ENCODE results near the gene DSP. TPM values are rescaled to one million over a fixed set of nuclear protein-coding genes. Genes with fewer than 3 reads are reported as not detected.

The DSP gene
- total RNA-seq, 2 experiments from 2014 or later, result 0.06 TPM; not detected in 1

DNA sequence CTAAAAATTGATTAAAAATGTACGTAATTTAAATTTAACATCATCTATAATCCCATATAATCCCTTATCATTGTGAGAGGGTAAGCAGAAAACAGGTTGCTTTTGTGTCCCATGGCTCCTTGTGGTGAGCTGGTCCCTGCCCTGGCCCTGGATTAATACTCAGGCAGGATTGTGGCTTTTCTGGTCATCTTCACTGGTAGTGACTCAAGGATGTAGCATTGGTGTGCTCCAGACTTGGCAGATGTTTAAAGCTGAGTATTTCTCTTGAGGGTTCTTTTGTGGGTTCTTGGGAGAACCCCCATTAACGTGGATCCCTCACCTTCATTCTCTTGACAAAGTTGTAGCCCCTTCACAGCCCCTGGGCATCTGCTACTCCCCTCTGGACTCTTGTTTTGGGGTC, 87.8 kb downstream of the DSP start:
- DNase-seq (ENCODE audit: low spot score), result no peak
- Histone ChIP-seq H3K27ac (ENCODE audit: low read depth, low read length, poor library complexity, severe bottlenecking) (no peak overlapping the region), H3K4me3 (ENCODE audit: low read depth, low read length, poor library complexity, severe bottlenecking) (no peak overlapping the region), H2AFZ (ENCODE audit: low read length) (no peak overlapping the region), H3K9me3 (ENCODE audit: low read length) (no peaks in the 10 kb centered on the region), H3K36me3 (ENCODE audit: insufficient read depth, low read length) (no peaks in the 10 kb centered on the region), H3K79me2 (ENCODE audit: insufficient read depth, low read depth, low read length) (no peaks in the 10 kb centered on the region), H4K20me1 (ENCODE audit: insufficient read depth, low read length) (no peaks in the 10 kb centered on the region), H3K4me2 (ENCODE audit: low read length) (no peak overlapping the region), H3K9me2 (ENCODE audit: insufficient read depth, low read length) (no peaks in the 10 kb centered on the region), H3K4me1 (ENCODE audit: insufficient read depth, low read length, poor library complexity, severe bottlenecking) (no peaks in the 10 kb centered on the region)
- POLR2A ChIA-PET, result no interaction called here
- intact Hi-C loops (cut with micrococcal nuclease; ENCODE audit: unreplicated experiment), result no loop called here
- CTCF ChIA-PET (ENCODE audit: unreplicated experiment), result no interaction called here
- TF ChIP-seq CTCF (conservative IDR thresholded peaks at IDR 0.05; ENCODE audit: low read length), result no peak
- TF ChIP-seq EZH2phosphoT487 (IDR thresholded peaks at IDR 0.05; ENCODE audit: borderline replicate concordance, low read depth, low read length), result no peak
- no TSS peak for BruUV-seq (replicated peaks)

DNA sequence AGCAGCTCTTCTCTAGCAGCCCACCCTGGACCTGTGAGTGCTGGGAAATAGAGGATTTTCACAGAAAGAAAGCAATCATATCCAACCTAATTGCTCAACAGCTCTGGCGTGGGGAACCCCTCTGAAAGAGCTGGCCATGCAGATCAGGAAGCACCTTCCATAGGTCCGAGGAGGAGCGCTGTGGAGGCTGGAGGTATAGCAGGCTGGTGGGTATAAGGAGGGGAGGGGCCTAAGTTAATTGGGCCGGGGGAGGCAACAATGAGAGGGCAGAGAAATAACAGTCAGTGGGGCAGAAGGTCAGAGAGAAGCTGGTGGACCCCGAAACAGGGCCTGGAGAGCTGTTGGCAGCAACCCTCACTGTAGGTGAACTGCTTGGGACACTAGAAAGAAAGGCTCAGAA, 89.3 kb downstream of the DSP start:
- H3K4me3 ChIP-seq (ENCODE audit: low read depth, low read length, poor library complexity, severe bottlenecking), result no peak overlapping the region
- ChIA-PET CTCF (ENCODE audit: unreplicated experiment) (no interaction called here), POLR2A (interaction anchor here (1.0 to 1.2 kb wide), 2 partner anchors 9 to 19 kb away, joined by 3 read pairs; no protein-coding TSS in a partner anchor)
- no peak for DNase-seq (ENCODE audit: low spot score)
- no peaks in the 10 kb centered on the region for H3K9me3 ChIP-seq (ENCODE audit: low read length)
- H3K4me1 ChIP-seq (ENCODE audit: insufficient read depth, low read length, poor library complexity, severe bottlenecking), result no peaks in the 10 kb centered on the region
- BruUV-seq (replicated peaks), result no TSS peak
- TF ChIP-seq CTCF (conservative IDR thresholded peaks at IDR 0.05; ENCODE audit: low read length) (no peak), EZH2phosphoT487 (IDR thresholded peaks at IDR 0.05; ENCODE audit: borderline replicate concordance, low read depth, low read length) (no peak)
- H2AFZ ChIP-seq (ENCODE audit: low read length), result no peak overlapping the region
- no peaks in the 10 kb centered on the region for H3K36me3 ChIP-seq (ENCODE audit: insufficient read depth, low read length)
- no peak overlapping the region for H3K27ac ChIP-seq (ENCODE audit: low read depth, low read length, poor library complexity, severe bottlenecking)
- intact Hi-C loops (cut with micrococcal nuclease; ENCODE audit: unreplicated experiment), result no loop called here
- no peaks in the 10 kb centered on the region for H4K20me1 ChIP-seq (ENCODE audit: insufficient read depth, low read length)
- H3K9me2 ChIP-seq (ENCODE audit: insufficient read depth, low read length), result no peaks in the 10 kb centered on the region
- no peaks in the 10 kb centered on the region for H3K79me2 ChIP-seq (ENCODE audit: insufficient read depth, low read depth, low read length)
- H3K4me2 ChIP-seq (ENCODE audit: low read length), result no peak overlapping the region

DNA sequence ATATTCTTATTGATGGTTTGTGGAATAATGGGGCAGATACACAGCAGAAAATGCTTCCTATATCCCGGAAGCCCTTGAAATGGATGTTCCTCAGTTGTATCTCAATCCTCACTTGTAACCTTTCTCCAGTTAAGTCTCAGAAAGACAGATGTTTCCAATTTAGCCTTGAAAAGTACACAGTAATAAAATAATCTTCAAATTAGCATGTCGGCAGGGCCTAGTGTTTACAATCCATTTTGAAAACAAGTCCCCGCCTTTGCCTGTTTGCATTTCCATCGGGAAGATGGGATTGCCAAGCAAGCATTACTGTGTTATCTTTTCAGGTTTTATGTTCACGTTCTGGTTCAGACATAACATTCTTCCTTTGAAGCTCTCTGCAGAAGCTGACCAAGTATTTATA, 90.0 kb downstream of the DSP start:
- Histone ChIP-seq H3K4me1 (ENCODE audit: insufficient read depth, low read length, poor library complexity, severe bottlenecking) (no peaks in the 10 kb centered on the region), H4K20me1 (ENCODE audit: insufficient read depth, low read length) (no peaks in the 10 kb centered on the region), H3K4me2 (ENCODE audit: low read length) (no peak overlapping the region), H3K27ac (ENCODE audit: low read depth, low read length, poor library complexity, severe bottlenecking) (no peak overlapping the region), H2AFZ (ENCODE audit: low read length) (no peak overlapping the region), H3K4me3 (ENCODE audit: low read depth, low read length, poor library complexity, severe bottlenecking) (no peak overlapping the region), H3K9me3 (ENCODE audit: low read length) (no peaks in the 10 kb centered on the region), H3K79me2 (ENCODE audit: insufficient read depth, low read depth, low read length) (no peaks in the 10 kb centered on the region), H3K9me2 (ENCODE audit: insufficient read depth, low read length) (no peaks in the 10 kb centered on the region), H3K36me3 (ENCODE audit: insufficient read depth, low read length) (no peaks in the 10 kb centered on the region)
- no TSS peak for BruUV-seq (replicated peaks)
- intact Hi-C loops (cut with micrococcal nuclease; ENCODE audit: unreplicated experiment), result no loop called here
- TF ChIP-seq CTCF (conservative IDR thresholded peaks at IDR 0.05; ENCODE audit: low read length), result no peak
- CTCF ChIA-PET (ENCODE audit: unreplicated experiment), result no interaction called here
- POLR2A ChIA-PET, result no interaction called here
- no peak for DNase-seq (ENCODE audit: low spot score)

Measured in OCI-LY7 (cell line).